Activated CD8-positive, alpha-beta memory T cell treated with anti-CD3 and anti-CD28 coated beads, Interleukin-2, amount 50 U/mL, for 1 hour (primary cell): ENCODE data around the gene PYGB.
"Not testable (repeated sequence)": the region's sequence is repeated elsewhere in the genome, so short reads cannot be mapped to it uniquely, and the experiment has no call there.

ENCODE experiments used
- DNase-seq: peaks from one replicate; pipeline ENCODE4 v3.0.0-alpha.2; 2020; ENCODE audit errors: extremely low read depth

The PYGB gene

GRCh38 chr20:25249198-25249931, 1.5 kb downstream of the PYGB start:
- no peak for DNase-seq

- DNase-seq: no peak
These were observed 2.6 kb downstream of the PYGB start for GRCh38 chr20:25250508-25250907.

- no peak for DNase-seq
These were observed 3.1 kb downstream of the PYGB start for GRCh38 chr20:25251019-25251418.

- no peak for DNase-seq
These were observed 3.7 kb downstream of the PYGB start for GRCh38 chr20:25251558-25251957.

GRCh38 chr20:25252230-25252651, 4.4 kb downstream of the PYGB start:
- DNase-seq: no peak

GRCh38 chr20:25252686-25253421, 5.0 kb downstream of the PYGB start:
- no peak for DNase-seq

GRCh38 chr20:25253606-25254275, 5.9 kb downstream of the PYGB start:
- no peak for DNase-seq

GRCh38 chr20:25254571-25254970, 6.7 kb downstream of the PYGB start:
- no peak for DNase-seq

- DNase-seq: no peak
These were observed 7.2 kb downstream of the PYGB start for GRCh38 chr20:25254986-25255680.

- no peak for DNase-seq
These were observed 8.5 kb downstream of the PYGB start for GRCh38 chr20:25256226-25256859.

- DNase-seq: no peak
These were observed 9.2 kb downstream of the PYGB start for GRCh38 chr20:25257130-25257529.

GRCh38 chr20:25257756-25258475, 10.0 kb downstream of the PYGB start:
- no peak for DNase-seq

GRCh38 chr20:25258476-25258805, 10.6 kb downstream of the PYGB start:
- DNase-seq: no peak

GRCh38 chr20:25258828-25259227, 10.9 kb downstream of the PYGB start:
- DNase-seq: no peak

- DNase-seq: no peak
These were observed 11.5 kb downstream of the PYGB start for GRCh38 chr20:25259358-25259757.

- DNase-seq: peak; percentile 13
These were observed 11.9 kb downstream of the PYGB start for GRCh38 chr20:25259788-25260254.

- DNase-seq: not testable (repeated sequence)
These were observed 13.0 kb downstream of the PYGB start for GRCh38 chr20:25260770-25261437.

- no peak for DNase-seq
These were observed 21.4 kb downstream of the PYGB start for GRCh38 chr20:25269057-25269832.

- DNase-seq: no peak
These were observed 21.9 kb downstream of the PYGB start for GRCh38 chr20:25269833-25270170.

- DNase-seq: no peak
These were observed 23.0 kb downstream of the PYGB start for GRCh38 chr20:25270829-25271251.
